ENCODE data around the gene MISP3. TPM values are rescaled to one million over a fixed set of nuclear protein-coding genes. Genes with fewer than 3 reads are reported as not detected.
A peak's percentile ranks its signal among the peaks of the same experiment; 100 is the strongest.

The MISP3 gene
- total RNA-seq, 2 donors from 2014 or later = 1.7 to 2.7 TPM

GRCh38 chr19:14116918-14117578, 44.5 kb downstream of the MISP3 start:
- Histone ChIP-seq H3K27ac (peak overlapping the region; percentile 90 to 94), H3K27me3 (replicated peaks; ENCODE audit: insufficient read depth) (no peaks in the 10 kb centered on the region), H3K9me3 (no peaks in the 10 kb centered on the region), H3K4me1 (ENCODE audit: control insufficient read depth in 1 of 2, low read depth in 2 of 2) (peaks cover 53 to 62% of the 10 kb centered on the region in 2 donors), H3K36me3 (no peaks in the 10 kb centered on the region), H3K4me3 (peak overlapping the region; percentile 97)
- no peak for DNase-seq (ENCODE audit: low spot score)
- no peak for TF ChIP-seq CTCF (IDR thresholded peaks at IDR 0.05)
- ATAC-seq (ENCODE audit: insufficient number of reproducible peaks, low FRiP score, low read depth) = no peak

- Histone ChIP-seq H3K36me3 (no peaks in the 10 kb centered on the region), H3K27ac (peak within 1 kb of the TSS; percentile 98 to 100), H3K27me3 (replicated peaks; ENCODE audit: insufficient read depth) (no peaks in the 10 kb centered on the region), H3K4me3 (peak within 1 kb of the TSS; percentile 97), H3K9me3 (no peaks in the 10 kb centered on the region), H3K4me1 (ENCODE audit: control insufficient read depth in 1 of 2, low read depth in 2 of 2) (peaks cover 46 to 56% of the 10 kb centered on the region in 2 donors)
- DNase-seq (ENCODE audit: low spot score) (peak; percentile 96), ATAC-seq (ENCODE audit: insufficient number of reproducible peaks, low FRiP score, low read depth) (peak; percentile 79)
- TF ChIP-seq CTCF (IDR thresholded peaks at IDR 0.05) = no peak
Observed at GRCh38 chr19:14117668-14118164, 45.1 kb downstream of the MISP3 start, which contains the start of gene PRKACA. TSS of gene PRKACA (minus strand) at chr19:14117762. CDS start at chr19:14117547, 215 bp downstream.

GRCh38 chr19:14118165-14119051, 45.8 kb downstream of the MISP3 start:
- ATAC-seq (ENCODE audit: insufficient number of reproducible peaks, low FRiP score, low read depth) (peak; percentile 47), DNase-seq (ENCODE audit: low spot score) (no peak)
- no peaks in the 10 kb centered on the region for H3K27me3 ChIP-seq (replicated peaks; ENCODE audit: insufficient read depth)
- TF ChIP-seq CTCF (IDR thresholded peaks at IDR 0.05) = no peak
- H3K4me1 ChIP-seq (ENCODE audit: control insufficient read depth in 1 of 2, low read depth in 2 of 2) = peaks cover 41 to 49% of the 10 kb centered on the region in 2 donors
- no peaks in the 10 kb centered on the region for H3K9me3 ChIP-seq
- H3K36me3 ChIP-seq = no peaks in the 10 kb centered on the region
- H3K27ac ChIP-seq = peak overlapping the region; percentile 98 to 100
- peak overlapping the region; percentile 82 for H3K4me3 ChIP-seq

- Histone ChIP-seq H3K4me1 (ENCODE audit: control insufficient read depth in 1 of 2, low read depth in 2 of 2) (peaks cover 35 to 42% of the 10 kb centered on the region in 2 donors), H3K36me3 (no peaks in the 10 kb centered on the region), H3K27me3 (replicated peaks; ENCODE audit: insufficient read depth) (no peaks in the 10 kb centered on the region), H3K9me3 (no peaks in the 10 kb centered on the region), H3K27ac (peak overlapping the region; percentile 98 to 100), H3K4me3 (peak overlapping the region; percentile 82)
- ATAC-seq (ENCODE audit: insufficient number of reproducible peaks, low FRiP score, low read depth) (no peak), DNase-seq (ENCODE audit: low spot score) (no peak)
- no peak for TF ChIP-seq CTCF (IDR thresholded peaks at IDR 0.05)
Observed at GRCh38 chr19:14119146-14119545, 46.6 kb downstream of the MISP3 start.
